CD14-positive monocyte (primary cell): ENCODE data around the gene RAPGEF5. TPM values are rescaled to one million over a fixed set of nuclear protein-coding genes. Genes with fewer than 3 reads are reported as not detected.

Source experiments
- DNase-seq, 3 donors: peaks; one replicate each; pipeline ENCODE4 v3.0.0-alpha.2; 2011 to 2022
- H2AFZ ChIP-seq: 2 replicates; pipeline ENCODE4 v1.6.0; 2012; ENCODE audit warnings: mild to moderate bottlenecking, low read depth, low read length, inconsistent platforms; ENCODE audit not compliant: insufficient read depth, poor library complexity, severe bottlenecking
- H3K27ac ChIP-seq, 2 donors: 1 replicate in 1 of 2; 2 replicates in 1 of 2; pipeline ENCODE4 v1.5.1; 2012 to 2013; ENCODE audit warnings: low read length in 2 of 2, control low read depth in 1 of 2, inconsistent platforms in 1 of 2, low read depth in 1 of 2, mild to moderate bottlenecking in 1 of 2
- H3K27me3 ChIP-seq, 2 donors: one replicate each; pipeline versions ENCODE4 v1.6.0 to v1.6.1; 2011 to 2013; ENCODE audit warnings: low read length in 2 of 2; ENCODE audit not compliant: control insufficient read depth in 2 of 2, insufficient read depth in 2 of 2
- H3K36me3 ChIP-seq, 2 donors: replicated peaks in 1 of 2; 1 replicate in 1 of 2; 2 replicates in 1 of 2; pipeline versions ENCODE4 v1.5.1 to v1.6.1; 2012 to 2013; ENCODE audit warnings: low read length in 2 of 2, control low read depth in 1 of 2, inconsistent platforms in 1 of 2, mild to moderate bottlenecking in 1 of 2; ENCODE audit not compliant: insufficient read depth in 2 of 2, control insufficient read depth in 1 of 2
- H3K4me1 ChIP-seq, 2 donors: 1 replicate in 1 of 2; 2 replicates in 1 of 2; pipeline versions ENCODE4 v1.5.1 to v1.6.1; 2012 to 2013; ENCODE audit warnings: low read length in 2 of 2, control low read depth in 1 of 2, inconsistent platforms in 1 of 2, mild to moderate bottlenecking in 1 of 2, moderate library complexity in 1 of 2; ENCODE audit not compliant: insufficient read depth in 2 of 2, control insufficient read depth in 1 of 2
- H3K4me2 ChIP-seq: replicated peaks from 2 replicates; pipeline ENCODE3; 2012; ENCODE audit warnings: low read length, moderate library complexity, mild to moderate bottlenecking; ENCODE audit not compliant: poor library complexity, severe bottlenecking; ENCODE audit errors: extremely low read depth
- H3K4me3 ChIP-seq, 3 experiments: fragments of 200-600 bp in 1 of 3; sonication (generic) in 1 of 3; replicated peaks in 1 of 3; 1 replicate in 2 of 3; 2 replicates in 1 of 3; pipeline ENCODE4 v1.5.1; 2011 to 2013; ENCODE audit warnings: low read length in 3 of 3, mild to moderate bottlenecking in 3 of 3, control low read depth in 2 of 3, low read depth in 2 of 3, inconsistent platforms in 1 of 3, moderate library complexity in 1 of 3
- H3K79me2 ChIP-seq: 2 replicates; pipeline ENCODE4 v1.6.0; 2012; ENCODE audit warnings: mild to moderate bottlenecking, control low read depth, inconsistent platforms, low read length, moderate library complexity; ENCODE audit not compliant: insufficient read depth
- H3K9ac ChIP-seq: 2 replicates; pipeline ENCODE4 v1.6.0; 2017; ENCODE audit warnings: low read length, mild to moderate bottlenecking; ENCODE audit not compliant: insufficient read depth, poor library complexity, severe bottlenecking
- H3K9me3 ChIP-seq, 2 donors: replicated peaks in 1 of 2; 1 replicate in 1 of 2; 2 replicates in 1 of 2; pipeline versions ENCODE4 v1.5.1 to v1.6.1; 2012 to 2013; ENCODE audit warnings: low read length in 2 of 2, control low read depth in 1 of 2; ENCODE audit not compliant: control insufficient read depth in 1 of 2, insufficient read depth in 1 of 2
- H4K20me1 ChIP-seq: 2 replicates; pipeline ENCODE4 v1.6.0; 2012; ENCODE audit warnings: mild to moderate bottlenecking, low read length, control low read depth, moderate library complexity; ENCODE audit not compliant: insufficient read depth
- H3K27ac Mint-ChIP-seq, 7 donors: one replicate each; pipeline ENCODE4 v1.8.0; 2020; ENCODE audit warnings: mild to moderate bottlenecking in 7 of 7, mixed read lengths in 7 of 7, moderate library complexity in 6 of 7, inconsistent platforms in 2 of 7
- H3K27me3 Mint-ChIP-seq, 3 donors: one replicate each; pipeline ENCODE4 v1.8.0; 2021 to 2022; ENCODE audit warnings: low read depth in 3 of 3, mild to moderate bottlenecking in 3 of 3, mixed read lengths in 3 of 3, moderate library complexity in 3 of 3, inconsistent platforms in 1 of 3
- H3K36me3 Mint-ChIP-seq, 2 donors: one replicate each; pipeline ENCODE4 v1.8.0; 2020; ENCODE audit warnings: mixed read lengths in 2 of 2, inconsistent platforms in 1 of 2, mild to moderate bottlenecking in 1 of 2
- H3K4me1 Mint-ChIP-seq: one replicate; pipeline ENCODE4 v1.8.0; 2020; ENCODE audit warnings: mild to moderate bottlenecking, mixed read lengths
- H3K4me3 Mint-ChIP-seq, 2 donors: one replicate each; pipeline ENCODE4 v1.8.0; 2020; ENCODE audit warnings: mild to moderate bottlenecking in 2 of 2, mixed read lengths in 2 of 2, moderate library complexity in 1 of 2
- H3K9me3 Mint-ChIP-seq, 7 donors: one replicate each; pipeline ENCODE4 v1.8.0; 2020 to 2022; ENCODE audit warnings: mixed read lengths in 7 of 7, mild to moderate bottlenecking in 6 of 7, moderate library complexity in 6 of 7, inconsistent platforms in 2 of 7
- WGBS: methylation state at CpG from one replicate; pipeline ENCODE4 v1.1.5; 2013; ENCODE audit warnings: missing lambda C conversion rate; ENCODE audit not compliant: insufficient coverage; 5-methylcytosine and 5-hydroxymethylcytosine counted together
- intact Hi-C, 2 donors: fragments of 100-400 bp; cut with micrococcal nuclease; formaldehyde crosslinking; loops; one replicate each; pipeline versions ENCODE4 v1.15.0 to v1.15.1; 2023
- polyA plus RNA-seq, 3 donors: library from polyadenylated mRNA; depleted of rRNA in 1 of 3; unstranded in 2 of 3; stranded (reverse) in 1 of 3; fragments of 300-500 nt in 2 of 3; fragments of >200 nt in 1 of 3; fragmentation: Illumina TruSeq in 2 of 3; gene quantifications; 1 replicate in 2 of 3; 2 replicates in 1 of 3; pipeline ENCODE4 v1.2.3, GENCODE V29; 2012 to 2021
- TF ChIP-seq, protein P1 (sequence below): fragments of 200-600 bp; IDR thresholded peaks from one replicate; pipeline ENCODE4 v1.8.0; 2022; ENCODE audit warnings: antibody characterized with exemption, mild to moderate bottlenecking

Gene RAPGEF5
- polyA plus RNA-seq, 3 donors: not detected

DNA sequence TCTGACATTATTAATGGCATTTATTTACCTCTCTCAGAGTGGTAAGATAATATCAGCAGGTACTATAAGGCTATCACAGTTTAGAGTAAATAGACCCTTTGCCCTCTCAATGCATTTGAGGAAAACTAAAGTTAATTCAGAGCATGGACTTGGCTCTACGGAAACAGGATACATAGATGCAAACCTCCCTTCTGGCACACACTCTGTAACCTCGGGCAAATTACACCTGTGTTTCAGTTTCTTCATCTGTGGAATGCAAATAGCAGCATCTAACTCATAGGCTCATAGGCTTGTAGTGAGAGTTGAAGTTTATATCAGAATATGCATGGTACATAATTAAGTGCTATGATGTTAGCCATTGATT, 5.6 kb downstream of the RAPGEF5 start:
- no peaks in the 10 kb centered on the region for H4K20me1 ChIP-seq
- no CpG with 5 or more reads among the region's 2 CpGs for WGBS
- no peaks in the 10 kb centered on the region for H3K36me3 ChIP-seq
- Mint-ChIP-seq H3K36me3 (no peaks in the 10 kb centered on the region), H3K27ac (no peak overlapping the region), H3K9me3 (peaks cover 2 to 9% (median 6%) of the 10 kb centered on the region in 7 donors), H3K4me3 (no peak overlapping the region), H3K4me1 (no peaks in the 10 kb centered on the region), H3K27me3 (peaks cover 14 to 15% (median 15%) of the 10 kb centered on the region in 3 donors)
- H3K4me2 ChIP-seq: no peak overlapping the region
- DNase-seq: no peak
- intact Hi-C loops: no loop called here
- TF ChIP-seq, protein P1, sequence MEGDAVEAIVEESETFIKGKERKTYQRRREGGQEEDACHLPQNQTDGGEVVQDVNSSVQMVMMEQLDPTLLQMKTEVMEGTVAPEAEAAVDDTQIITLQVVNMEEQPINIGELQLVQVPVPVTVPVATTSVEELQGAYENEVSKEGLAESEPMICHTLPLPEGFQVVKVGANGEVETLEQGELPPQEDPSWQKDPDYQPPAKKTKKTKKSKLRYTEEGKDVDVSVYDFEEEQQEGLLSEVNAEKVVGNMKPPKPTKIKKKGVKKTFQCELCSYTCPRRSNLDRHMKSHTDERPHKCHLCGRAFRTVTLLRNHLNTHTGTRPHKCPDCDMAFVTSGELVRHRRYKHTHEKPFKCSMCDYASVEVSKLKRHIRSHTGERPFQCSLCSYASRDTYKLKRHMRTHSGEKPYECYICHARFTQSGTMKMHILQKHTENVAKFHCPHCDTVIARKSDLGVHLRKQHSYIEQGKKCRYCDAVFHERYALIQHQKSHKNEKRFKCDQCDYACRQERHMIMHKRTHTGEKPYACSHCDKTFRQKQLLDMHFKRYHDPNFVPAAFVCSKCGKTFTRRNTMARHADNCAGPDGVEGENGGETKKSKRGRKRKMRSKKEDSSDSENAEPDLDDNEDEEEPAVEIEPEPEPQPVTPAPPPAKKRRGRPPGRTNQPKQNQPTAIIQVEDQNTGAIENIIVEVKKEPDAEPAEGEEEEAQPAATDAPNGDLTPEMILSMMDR: no peak
- no peak overlapping the region for H3K27ac ChIP-seq
- no peak overlapping the region for H3K4me3 ChIP-seq
- H3K27me3 ChIP-seq: peaks cover 14 to 18% of the 10 kb centered on the region in 2 donors
- peaks cover 0 to 5% of the 10 kb centered on the region in 2 donors for H3K9me3 ChIP-seq
- no peaks in the 10 kb centered on the region for H3K4me1 ChIP-seq
- no peak overlapping the region for H3K9ac ChIP-seq
- no peak overlapping the region for H2AFZ ChIP-seq
- H3K79me2 ChIP-seq: no peaks in the 10 kb centered on the region

DNA sequence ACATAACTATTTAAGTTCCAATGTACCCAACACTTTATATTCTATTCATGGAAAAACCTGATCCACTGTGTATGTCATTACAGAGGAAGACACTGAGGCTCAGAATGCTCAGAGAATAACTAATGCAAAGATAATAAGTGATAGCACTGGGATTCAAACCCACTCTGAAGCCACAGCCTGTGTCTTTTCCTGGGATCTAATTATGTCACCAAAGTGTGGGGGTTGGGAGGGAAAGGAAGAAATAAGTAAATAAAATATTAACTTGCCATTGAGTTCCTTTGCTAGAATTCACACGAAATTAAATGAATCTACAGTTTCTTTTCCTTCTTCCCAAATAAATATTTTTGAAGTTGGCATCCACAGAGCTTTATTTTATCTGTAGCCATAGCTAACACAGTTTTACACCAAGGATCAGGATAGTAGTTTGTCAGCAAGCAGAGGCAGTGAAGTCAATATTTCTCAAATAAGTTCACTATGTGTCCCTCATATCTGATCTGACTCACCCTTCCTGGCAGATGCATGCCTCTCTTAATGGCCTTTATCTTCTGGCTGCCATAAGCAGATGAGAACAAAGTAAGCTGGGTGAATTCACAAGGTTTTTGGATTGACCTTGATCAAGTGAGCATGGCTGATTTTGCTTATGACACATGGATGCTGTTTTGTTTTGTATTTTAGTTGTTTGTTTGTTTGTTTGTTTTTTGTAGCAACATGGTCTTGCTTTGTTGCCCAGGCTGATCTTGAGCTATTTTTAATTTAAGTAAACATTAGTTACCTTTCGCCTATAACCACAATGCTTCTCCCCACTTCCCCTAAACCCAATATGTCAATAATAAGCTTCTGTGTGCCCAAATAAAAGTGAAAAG, 6.3 kb downstream of the RAPGEF5 start:
- no peaks in the 10 kb centered on the region for H3K36me3 ChIP-seq
- H3K4me3 Mint-ChIP-seq: no peak overlapping the region
- no peaks in the 10 kb centered on the region for H4K20me1 ChIP-seq
- H3K4me1 Mint-ChIP-seq: no peaks in the 10 kb centered on the region
- no peak overlapping the region for H3K27ac Mint-ChIP-seq
- H3K4me2 ChIP-seq: no peak overlapping the region
- peaks cover 2 to 9% (median 6%) of the 10 kb centered on the region in 7 donors for H3K9me3 Mint-ChIP-seq
- DNase-seq: no peak
- no CpG with 5 or more reads among the region's 2 CpGs for WGBS
- H3K79me2 ChIP-seq: no peaks in the 10 kb centered on the region
- H3K9me3 ChIP-seq: peaks cover 0 to 5% of the 10 kb centered on the region in 2 donors
- TF ChIP-seq, protein P1: no peak
- H3K9ac ChIP-seq: no peak overlapping the region
- no peak overlapping the region for H2AFZ ChIP-seq
- intact Hi-C loops: no loop called here
- H3K27me3 Mint-ChIP-seq: peaks cover 8 to 10% (median 8%) of the 10 kb centered on the region in 3 donors
- no peak overlapping the region for H3K27ac ChIP-seq
- no peak overlapping the region for H3K4me3 ChIP-seq
- H3K36me3 Mint-ChIP-seq: no peaks in the 10 kb centered on the region
- H3K27me3 ChIP-seq: peaks cover 8 to 14% of the 10 kb centered on the region in 2 donors
- no peaks in the 10 kb centered on the region for H3K4me1 ChIP-seq
